Measurements from ENCODE around the gene ALPI. TPM values are rescaled to one million over a fixed set of nuclear protein-coding genes. Genes with fewer than 3 reads are reported as not detected.
A peak's percentile ranks its signal among the peaks of the same experiment; 100 is the strongest.

ALPI gene
- total RNA-seq, 1 donor from 2014 or later, result not detected

DNA sequence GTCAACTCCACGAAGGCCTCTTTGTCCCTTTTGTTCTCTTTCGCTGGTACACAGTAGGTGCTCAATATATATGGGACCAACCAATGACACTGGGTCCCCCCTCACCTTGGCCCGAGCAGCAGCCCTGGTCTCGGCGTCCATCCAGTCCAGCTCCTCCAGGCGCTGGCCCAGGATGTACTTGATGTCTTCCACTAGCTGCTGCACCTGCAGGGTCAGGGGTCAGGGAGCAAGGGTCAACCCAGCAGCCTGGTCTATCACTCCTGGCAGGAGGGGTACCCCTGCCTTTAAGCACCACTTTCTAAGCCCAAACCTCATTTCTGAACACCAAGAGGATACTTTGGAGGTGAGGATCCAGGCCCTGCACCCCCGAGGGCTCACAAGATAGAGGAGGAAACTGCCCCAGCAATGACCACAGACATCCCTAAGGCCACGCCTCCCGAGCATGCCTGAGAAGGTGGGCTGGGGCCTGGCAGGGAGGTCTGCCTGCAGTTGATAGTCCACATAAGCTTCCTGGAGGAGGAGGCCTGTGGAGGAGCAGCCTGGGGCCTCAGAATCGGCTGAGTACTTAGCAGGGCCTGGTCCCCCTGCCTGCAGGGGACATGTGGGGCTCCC lies 27.5 kb downstream of the ALPI start:
- no peak overlapping the region for H3K4me3 ChIP-seq
- H3K36me3 ChIP-seq, result no peaks in the 10 kb centered on the region
- no peaks in the 10 kb centered on the region for H3K9me3 ChIP-seq (ENCODE audit: low read depth)
- H3F3A ChIP-seq (ENCODE audit: low read depth), result peaks cover 11% of the 10 kb centered on the region
- no peak for DNase-seq (ENCODE audit: low spot score)
- Mint-ChIP-seq H3K27me3 (ENCODE audit: insufficient read depth, low read depth) (peaks cover 37% of the 10 kb centered on the region), H3K4me3 (no peak overlapping the region), H3K27ac (no peak overlapping the region), H3K9me3 (peaks cover 2% of the 10 kb centered on the region), H3K4me1 (peaks cover 10% of the 10 kb centered on the region), H3K36me3 (no peaks in the 10 kb centered on the region)
- H3K79me2 ChIP-seq (ENCODE audit: low read depth), result no peaks in the 10 kb centered on the region
- no peak overlapping the region for H3K4me2 ChIP-seq
- H3K27ac ChIP-seq, result no peak overlapping the region
- TF ChIP-seq, protein P1, sequence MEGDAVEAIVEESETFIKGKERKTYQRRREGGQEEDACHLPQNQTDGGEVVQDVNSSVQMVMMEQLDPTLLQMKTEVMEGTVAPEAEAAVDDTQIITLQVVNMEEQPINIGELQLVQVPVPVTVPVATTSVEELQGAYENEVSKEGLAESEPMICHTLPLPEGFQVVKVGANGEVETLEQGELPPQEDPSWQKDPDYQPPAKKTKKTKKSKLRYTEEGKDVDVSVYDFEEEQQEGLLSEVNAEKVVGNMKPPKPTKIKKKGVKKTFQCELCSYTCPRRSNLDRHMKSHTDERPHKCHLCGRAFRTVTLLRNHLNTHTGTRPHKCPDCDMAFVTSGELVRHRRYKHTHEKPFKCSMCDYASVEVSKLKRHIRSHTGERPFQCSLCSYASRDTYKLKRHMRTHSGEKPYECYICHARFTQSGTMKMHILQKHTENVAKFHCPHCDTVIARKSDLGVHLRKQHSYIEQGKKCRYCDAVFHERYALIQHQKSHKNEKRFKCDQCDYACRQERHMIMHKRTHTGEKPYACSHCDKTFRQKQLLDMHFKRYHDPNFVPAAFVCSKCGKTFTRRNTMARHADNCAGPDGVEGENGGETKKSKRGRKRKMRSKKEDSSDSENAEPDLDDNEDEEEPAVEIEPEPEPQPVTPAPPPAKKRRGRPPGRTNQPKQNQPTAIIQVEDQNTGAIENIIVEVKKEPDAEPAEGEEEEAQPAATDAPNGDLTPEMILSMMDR (IDR thresholded peaks at IDR 0.05), result no peak
- TF ChIP-seq EZH2 (IDR thresholded peaks at IDR 0.05), result no peak
- TF ChIP-seq EZH2phosphoT487 (IDR thresholded peaks at IDR 0.05), result no peak
- peaks cover 29% of the 10 kb centered on the region for H4K20me1 ChIP-seq (ENCODE audit: low read depth)
- H3K9ac ChIP-seq, result no peak overlapping the region
- H2AFZ ChIP-seq (replicated peaks), result no peak overlapping the region
- H3K27me3 ChIP-seq, result peaks cover 67% of the 10 kb centered on the region
- H3K4me1 ChIP-seq, result peaks cover 23% of the 10 kb centered on the region

DNA sequence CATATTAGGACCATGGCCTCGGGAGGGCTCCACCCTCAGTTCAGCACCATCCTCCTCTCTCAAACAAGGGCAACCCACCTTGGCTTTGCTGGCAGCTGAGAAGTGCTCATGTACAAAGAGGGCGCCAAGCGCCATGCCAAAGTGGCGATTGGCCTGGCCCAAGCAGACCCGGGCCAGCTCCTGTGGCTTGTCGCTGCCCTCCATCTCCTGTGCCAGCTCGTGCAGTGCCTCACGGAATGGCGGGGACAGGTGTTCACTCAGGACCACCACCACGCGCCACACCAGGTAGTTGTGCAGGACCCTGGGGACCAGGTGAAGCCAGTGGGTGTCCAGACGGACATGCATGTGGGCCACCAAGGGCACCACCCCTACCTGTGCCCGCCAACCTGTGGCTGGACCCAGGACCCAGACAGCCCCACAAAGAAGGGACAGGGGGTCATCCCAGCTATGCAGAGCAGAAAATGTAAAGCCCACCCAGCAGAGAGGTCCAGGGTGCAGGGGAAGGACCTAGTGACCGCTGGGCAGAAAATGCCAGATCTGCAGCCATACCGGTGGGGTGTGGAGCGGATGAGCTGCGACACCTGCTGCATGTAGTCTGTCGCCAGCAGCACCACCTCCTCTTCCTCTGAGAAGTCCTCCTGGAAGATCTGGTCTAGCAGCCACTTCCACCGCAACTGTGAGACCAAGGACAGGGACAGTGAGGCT lies 28.1 kb downstream of the ALPI start:
- H3K27ac ChIP-seq, result no peak overlapping the region
- no peaks in the 10 kb centered on the region for H3K36me3 Mint-ChIP-seq
- no peak for DNase-seq (ENCODE audit: low spot score)
- H3K4me3 ChIP-seq, result no peak overlapping the region
- H3K27ac Mint-ChIP-seq, result no peak overlapping the region
- H3K27me3 Mint-ChIP-seq (ENCODE audit: insufficient read depth, low read depth), result peaks cover 43% of the 10 kb centered on the region
- no peak overlapping the region for H3K4me2 ChIP-seq
- H4K20me1 ChIP-seq (ENCODE audit: low read depth), result peaks cover 34% of the 10 kb centered on the region
- H3K9me3 ChIP-seq (ENCODE audit: low read depth), result no peaks in the 10 kb centered on the region
- H3K36me3 ChIP-seq, result no peaks in the 10 kb centered on the region
- H3K4me1 Mint-ChIP-seq, result peaks cover 14% of the 10 kb centered on the region
- H3K27me3 ChIP-seq, result peaks cover 74% of the 10 kb centered on the region
- peaks cover 18% of the 10 kb centered on the region for H3F3A ChIP-seq (ENCODE audit: low read depth)
- no peak overlapping the region for H2AFZ ChIP-seq (replicated peaks)
- no peak overlapping the region for H3K9ac ChIP-seq
- H3K9me3 Mint-ChIP-seq, result peaks cover 2% of the 10 kb centered on the region
- H3K4me1 ChIP-seq, result peaks cover 26% of the 10 kb centered on the region
- no peaks in the 10 kb centered on the region for H3K79me2 ChIP-seq (ENCODE audit: low read depth)
- TF ChIP-seq EZH2phosphoT487 (IDR thresholded peaks at IDR 0.05) (no peak), EZH2 (IDR thresholded peaks at IDR 0.05) (no peak)
- TF ChIP-seq, protein P1 (IDR thresholded peaks at IDR 0.05), result no peak
- H3K4me3 Mint-ChIP-seq, result no peak overlapping the region

DNA sequence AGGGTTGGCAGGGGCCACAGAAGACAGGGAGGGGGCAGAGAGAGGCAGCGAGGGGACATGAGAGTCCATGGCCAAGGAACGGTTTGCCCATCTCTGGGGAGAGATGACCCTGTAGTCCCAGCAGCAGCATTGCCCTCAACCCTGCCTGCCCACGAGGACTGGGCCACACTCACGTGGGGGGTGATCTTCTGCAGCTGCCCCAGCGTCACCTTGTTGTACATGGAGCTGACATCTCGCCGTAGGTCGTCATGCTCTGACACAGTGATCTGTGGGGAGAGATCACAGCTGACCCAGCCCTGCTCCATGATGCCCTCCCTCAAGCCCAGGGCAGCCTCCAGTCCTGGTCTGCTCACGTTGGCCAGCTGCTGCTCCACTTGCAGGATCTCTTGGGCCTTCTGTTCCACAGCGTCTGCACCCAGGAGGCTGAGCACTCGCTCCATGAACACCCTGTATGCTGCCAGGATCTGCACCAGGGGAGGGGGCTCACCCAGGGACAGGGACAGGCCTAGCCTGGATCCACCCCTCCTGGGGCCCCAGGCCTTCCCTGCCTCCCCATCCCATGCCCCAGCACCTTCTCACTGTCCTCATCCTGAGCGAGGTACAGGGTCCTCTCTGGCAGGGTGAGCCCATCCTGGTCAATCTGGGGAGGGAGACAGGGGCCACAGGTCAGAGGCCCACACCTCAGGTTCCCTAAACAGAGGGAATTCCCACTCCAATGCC lies 28.8 kb downstream of the ALPI start:
- Mint-ChIP-seq H3K27ac (no peak overlapping the region), H3K4me1 (peaks cover 17% of the 10 kb centered on the region), H3K4me3 (peak overlapping the region; percentile 62), H3K9me3 (peaks cover 2% of the 10 kb centered on the region), H3K27me3 (ENCODE audit: insufficient read depth, low read depth) (peaks cover 50% of the 10 kb centered on the region), H3K36me3 (no peaks in the 10 kb centered on the region)
- Histone ChIP-seq H2AFZ (replicated peaks) (no peak overlapping the region), H4K20me1 (ENCODE audit: low read depth) (peaks cover 40% of the 10 kb centered on the region), H3K27me3 (peaks cover 81% of the 10 kb centered on the region), H3K27ac (no peak overlapping the region), H3K4me2 (no peak overlapping the region), H3K4me1 (peaks cover 33% of the 10 kb centered on the region), H3K36me3 (no peaks in the 10 kb centered on the region), H3F3A (ENCODE audit: low read depth) (peaks cover 18% of the 10 kb centered on the region), H3K9me3 (ENCODE audit: low read depth) (no peaks in the 10 kb centered on the region), H3K79me2 (ENCODE audit: low read depth) (no peaks in the 10 kb centered on the region), H3K4me3 (no peak overlapping the region), H3K9ac (no peak overlapping the region)
- TF ChIP-seq, protein P1 (IDR thresholded peaks at IDR 0.05), result no peak
- TF ChIP-seq EZH2phosphoT487 (IDR thresholded peaks at IDR 0.05) (no peak), EZH2 (IDR thresholded peaks at IDR 0.05) (no peak)
- DNase-seq (ENCODE audit: low spot score), result no peak
